Breast epithelium (tissue), 3 donors: ENCODE data around the gene SLIT1.

ENCODE experiments used
- POLR2A ChIP-seq: fragments of 450-650 bp; IDR thresholded peaks from one replicate; pipeline ENCODE4 v1.6.1; 2016; ENCODE audit warnings: antibody characterized with exemption, mild to moderate bottlenecking, moderate library complexity
- TF ChIP-seq, protein P1 (sequence below), 3 donors: fragments of 450-650 bp; IDR thresholded peaks; one replicate each; pipeline ENCODE4 v1.5.1; 2016 to 2017; ENCODE audit warnings: antibody characterized with exemption in 3 of 3, mild to moderate bottlenecking in 3 of 3, moderate library complexity in 3 of 3

DNA sequence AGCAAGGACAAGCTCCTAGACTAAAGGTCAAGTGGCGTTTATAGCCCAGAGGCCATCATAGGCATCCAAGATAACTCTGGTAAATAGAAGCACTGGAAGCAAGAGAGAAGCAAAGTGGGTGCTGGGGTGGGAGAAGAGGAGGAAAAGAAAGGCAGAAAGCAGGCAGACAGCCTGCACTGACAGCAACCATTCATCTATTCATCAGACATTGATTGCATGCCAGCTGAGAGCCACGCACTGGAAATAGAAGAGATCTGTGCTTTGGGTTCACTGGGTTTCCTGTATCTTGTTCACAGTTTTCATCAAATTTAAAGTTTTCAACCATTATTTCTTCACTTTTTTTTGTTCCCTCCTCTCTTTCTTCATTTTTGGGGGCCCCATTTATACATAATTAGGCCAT is 4.7 kb upstream of the SLIT1 start:
- no peak for TF ChIP-seq POLR2A
- TF ChIP-seq, protein P1, sequence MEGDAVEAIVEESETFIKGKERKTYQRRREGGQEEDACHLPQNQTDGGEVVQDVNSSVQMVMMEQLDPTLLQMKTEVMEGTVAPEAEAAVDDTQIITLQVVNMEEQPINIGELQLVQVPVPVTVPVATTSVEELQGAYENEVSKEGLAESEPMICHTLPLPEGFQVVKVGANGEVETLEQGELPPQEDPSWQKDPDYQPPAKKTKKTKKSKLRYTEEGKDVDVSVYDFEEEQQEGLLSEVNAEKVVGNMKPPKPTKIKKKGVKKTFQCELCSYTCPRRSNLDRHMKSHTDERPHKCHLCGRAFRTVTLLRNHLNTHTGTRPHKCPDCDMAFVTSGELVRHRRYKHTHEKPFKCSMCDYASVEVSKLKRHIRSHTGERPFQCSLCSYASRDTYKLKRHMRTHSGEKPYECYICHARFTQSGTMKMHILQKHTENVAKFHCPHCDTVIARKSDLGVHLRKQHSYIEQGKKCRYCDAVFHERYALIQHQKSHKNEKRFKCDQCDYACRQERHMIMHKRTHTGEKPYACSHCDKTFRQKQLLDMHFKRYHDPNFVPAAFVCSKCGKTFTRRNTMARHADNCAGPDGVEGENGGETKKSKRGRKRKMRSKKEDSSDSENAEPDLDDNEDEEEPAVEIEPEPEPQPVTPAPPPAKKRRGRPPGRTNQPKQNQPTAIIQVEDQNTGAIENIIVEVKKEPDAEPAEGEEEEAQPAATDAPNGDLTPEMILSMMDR (IDR thresholded peaks at IDR 0.05): no peak
